Body of pancreas (tissue), 4 donors: ENCODE results near the gene ZNF555. TPM values are rescaled to one million over a fixed set of nuclear protein-coding genes. Genes with fewer than 3 reads are reported as not detected.
"Not testable (repeated sequence)": the region's sequence is repeated elsewhere in the genome, so short reads cannot be mapped to it uniquely, and the experiment has no call there.

Experiments used
- ATAC-seq: fragments of 150-250 bp; one replicate; pipeline ENCODE4 v1.9.1; 2016
- DNase-seq, 4 donors: peaks; one replicate each; pipeline ENCODE4 v3.0.0-alpha.2; 2019
- H3K27ac ChIP-seq, 4 donors: fragments of 200-600 bp; sonication (generic); 1 replicate in 3 of 4; 2 replicates in 1 of 4; pipeline versions ENCODE4 v1.5.1 to v1.6.1; 2016 to 2019; ENCODE audit warnings: mild to moderate bottlenecking in 1 of 4, mixed read lengths in 1 of 4, moderate library complexity in 1 of 4
- H3K27me3 ChIP-seq, 2 donors: fragments of 200-600 bp; sonication (generic); one replicate each; pipeline ENCODE4 v1.6.0; 2016; ENCODE audit warnings: mild to moderate bottlenecking in 1 of 2
- H3K36me3 ChIP-seq, 2 donors: fragments of 200-600 bp; sonication (generic); replicated peaks in 1 of 2; 2 replicates each; pipeline ENCODE4 v1.5.1; 2016; ENCODE audit warnings: low read depth in 2 of 2; ENCODE audit not compliant: insufficient read depth in 1 of 2
- H3K4me1 ChIP-seq: fragments of 200-600 bp; sonication (generic); one replicate; pipeline ENCODE4 v1.6.0; 2016
- H3K4me3 ChIP-seq, 2 donors: fragments of 200-600 bp; sonication (generic); 1 replicate in 1 of 2; 2 replicates in 1 of 2; pipeline ENCODE4 v1.5.1; 2016 to 2019
- H3K9me3 ChIP-seq, 3 donors: fragments of 200-600 bp; sonication (generic); 1 replicate in 2 of 3; 2 replicates in 1 of 3; pipeline ENCODE4 v1.5.1; 2016
- POLR2A ChIP-seq, 3 donors: fragments of 450-650 bp; IDR thresholded peaks; one replicate each; pipeline ENCODE4 v1.6.1; 2016; ENCODE audit warnings: antibody characterized with exemption in 3 of 3, mild to moderate bottlenecking in 2 of 3
- WGBS, 2 donors: methylation state at CpG; one replicate each; pipeline ENCODE4 v1.1.5; 2017; 5-methylcytosine and 5-hydroxymethylcytosine counted together
- intact Hi-C: fragments of 100-400 bp; cut with DNase I; formaldehyde crosslinking; loops from one replicate; pipeline ENCODE4 v1.15.1; 2023
- total RNA-seq, 2 donors: library from RNA; depleted of rRNA; stranded (reverse); fragments of >200 nt; gene quantifications; one replicate each; pipeline ENCODE4 v1.1.0, GENCODE V29; 2016
- TF ChIP-seq, protein P1 (sequence below), 7 experiments: fragments of 450-650 bp in 4 of 7; fragments of 200-600 bp in 3 of 7; sonication (generic) in 3 of 7; IDR thresholded peaks; one replicate each; pipeline ENCODE4 v1.5.1; 2016 to 2019; ENCODE audit warnings: antibody characterized with exemption in 7 of 7

The ZNF555 gene
- total RNA-seq, 2 donors from 2014 or later = 2.3 to 4.6 TPM

DNA sequence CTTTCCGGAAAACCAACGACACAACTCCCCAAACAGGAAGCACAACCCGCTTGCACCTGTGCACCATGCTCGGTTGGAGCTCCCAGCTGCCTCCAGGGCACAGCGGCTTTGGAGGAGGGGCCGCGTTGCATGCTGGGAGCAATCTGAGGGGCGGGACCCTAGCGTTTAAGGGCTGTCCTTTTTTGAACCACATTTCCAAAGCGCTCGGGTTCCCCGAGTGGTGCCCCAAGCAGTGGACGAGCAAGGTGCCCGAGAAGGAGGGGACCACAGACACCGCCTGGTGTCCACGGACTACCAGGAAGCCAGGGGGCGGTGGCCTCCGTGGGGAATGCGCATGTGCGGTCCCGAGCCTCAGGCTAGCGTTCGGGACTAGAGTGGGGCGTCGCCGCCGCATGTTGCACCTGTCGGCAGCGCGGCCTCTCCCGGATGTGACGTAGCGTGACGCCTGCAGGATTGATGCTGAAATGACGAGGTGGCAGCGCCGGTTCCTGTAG lies 47.5 kb downstream of the ZNF555 start:
- Histone ChIP-seq H3K9me3 (no peaks in the 10 kb centered on the region), H3K27me3 (no peaks in the 10 kb centered on the region), H3K4me3 (no peak overlapping the region), H3K27ac (peak overlapping the region in 1 of 4 donors; percentile 60), H3K36me3 (no peaks in the 10 kb centered on the region), H3K4me1 (peaks cover 2% of the 10 kb centered on the region)
- whole genome bisulfite sequencing, 2 donors = 57 to 58% methylated on average over 11 to 36 of the region's 37 CpGs
- intact Hi-C loops = loop anchor here (5.0 kb wide), 1 partner anchor 274 kb away; no protein-coding TSS in a partner anchor
- TF ChIP-seq POLR2A (IDR thresholded peaks at IDR 0.05) = peak in 1 of 3 donors; percentile 23
- TF ChIP-seq, protein P1, sequence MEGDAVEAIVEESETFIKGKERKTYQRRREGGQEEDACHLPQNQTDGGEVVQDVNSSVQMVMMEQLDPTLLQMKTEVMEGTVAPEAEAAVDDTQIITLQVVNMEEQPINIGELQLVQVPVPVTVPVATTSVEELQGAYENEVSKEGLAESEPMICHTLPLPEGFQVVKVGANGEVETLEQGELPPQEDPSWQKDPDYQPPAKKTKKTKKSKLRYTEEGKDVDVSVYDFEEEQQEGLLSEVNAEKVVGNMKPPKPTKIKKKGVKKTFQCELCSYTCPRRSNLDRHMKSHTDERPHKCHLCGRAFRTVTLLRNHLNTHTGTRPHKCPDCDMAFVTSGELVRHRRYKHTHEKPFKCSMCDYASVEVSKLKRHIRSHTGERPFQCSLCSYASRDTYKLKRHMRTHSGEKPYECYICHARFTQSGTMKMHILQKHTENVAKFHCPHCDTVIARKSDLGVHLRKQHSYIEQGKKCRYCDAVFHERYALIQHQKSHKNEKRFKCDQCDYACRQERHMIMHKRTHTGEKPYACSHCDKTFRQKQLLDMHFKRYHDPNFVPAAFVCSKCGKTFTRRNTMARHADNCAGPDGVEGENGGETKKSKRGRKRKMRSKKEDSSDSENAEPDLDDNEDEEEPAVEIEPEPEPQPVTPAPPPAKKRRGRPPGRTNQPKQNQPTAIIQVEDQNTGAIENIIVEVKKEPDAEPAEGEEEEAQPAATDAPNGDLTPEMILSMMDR (IDR thresholded peaks at IDR 0.05) = no peak
- DNase-seq (peak in 3 of 4 donors; percentile 34 to 51 (median 44)), ATAC-seq (no peak)

DNA sequence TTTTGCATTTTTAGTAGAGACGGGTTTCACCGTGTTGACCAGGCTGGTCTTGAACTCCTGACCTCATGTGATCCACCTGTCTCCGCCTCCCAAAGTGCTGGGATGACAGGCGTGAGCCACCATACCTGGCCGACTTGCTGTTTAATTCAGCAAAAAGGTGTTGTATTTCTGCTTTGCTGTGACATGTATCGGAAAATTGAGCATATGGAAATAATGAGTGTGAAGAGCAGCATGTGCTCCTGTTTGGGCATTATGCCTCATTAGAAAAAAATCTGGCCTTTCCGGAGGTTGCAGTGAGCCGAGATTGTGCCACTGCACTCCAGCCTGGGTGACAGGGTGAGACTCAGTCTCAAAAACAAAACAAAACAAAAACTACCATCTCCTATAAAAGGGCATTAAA lies 49.3 kb downstream of the ZNF555 start:
- H3K4me1 ChIP-seq, H3K27ac ChIP-seq, ATAC-seq, H3K27me3 ChIP-seq, intact Hi-C loops, DNase-seq, H3K9me3 ChIP-seq, H3K36me3 ChIP-seq, H3K4me3 ChIP-seq: not testable (repeated sequence)
- WGBS, 2 donors = 39 to 43% methylated on average over 8 of the region's 8 CpGs

GRCh38 chr19:2896694-2897093 lies 55.4 kb downstream of the ZNF555 start:
- no peak overlapping the region for H3K27ac ChIP-seq
- DNase-seq (no peak), ATAC-seq (no peak)
- intact Hi-C loops = loop anchor here (5.0 kb wide), 1 partner anchor 51 kb away; no protein-coding TSS in a partner anchor
- no peaks in the 10 kb centered on the region for H3K27me3 ChIP-seq
- TF ChIP-seq, protein P1 (IDR thresholded peaks at IDR 0.05) = no peak
- TF ChIP-seq POLR2A (IDR thresholded peaks at IDR 0.05) = no peak
- peaks cover 14% of the 10 kb centered on the region for H3K4me1 ChIP-seq
- peaks cover 0 to 4% (median 0%) of the 10 kb centered on the region in 3 donors for H3K9me3 ChIP-seq
- 68 to 71% methylated on average over 8 of the region's 8 CpGs for WGBS, 2 donors
- H3K36me3 ChIP-seq = no peaks in the 10 kb centered on the region
- no peak overlapping the region for H3K4me3 ChIP-seq

DNA sequence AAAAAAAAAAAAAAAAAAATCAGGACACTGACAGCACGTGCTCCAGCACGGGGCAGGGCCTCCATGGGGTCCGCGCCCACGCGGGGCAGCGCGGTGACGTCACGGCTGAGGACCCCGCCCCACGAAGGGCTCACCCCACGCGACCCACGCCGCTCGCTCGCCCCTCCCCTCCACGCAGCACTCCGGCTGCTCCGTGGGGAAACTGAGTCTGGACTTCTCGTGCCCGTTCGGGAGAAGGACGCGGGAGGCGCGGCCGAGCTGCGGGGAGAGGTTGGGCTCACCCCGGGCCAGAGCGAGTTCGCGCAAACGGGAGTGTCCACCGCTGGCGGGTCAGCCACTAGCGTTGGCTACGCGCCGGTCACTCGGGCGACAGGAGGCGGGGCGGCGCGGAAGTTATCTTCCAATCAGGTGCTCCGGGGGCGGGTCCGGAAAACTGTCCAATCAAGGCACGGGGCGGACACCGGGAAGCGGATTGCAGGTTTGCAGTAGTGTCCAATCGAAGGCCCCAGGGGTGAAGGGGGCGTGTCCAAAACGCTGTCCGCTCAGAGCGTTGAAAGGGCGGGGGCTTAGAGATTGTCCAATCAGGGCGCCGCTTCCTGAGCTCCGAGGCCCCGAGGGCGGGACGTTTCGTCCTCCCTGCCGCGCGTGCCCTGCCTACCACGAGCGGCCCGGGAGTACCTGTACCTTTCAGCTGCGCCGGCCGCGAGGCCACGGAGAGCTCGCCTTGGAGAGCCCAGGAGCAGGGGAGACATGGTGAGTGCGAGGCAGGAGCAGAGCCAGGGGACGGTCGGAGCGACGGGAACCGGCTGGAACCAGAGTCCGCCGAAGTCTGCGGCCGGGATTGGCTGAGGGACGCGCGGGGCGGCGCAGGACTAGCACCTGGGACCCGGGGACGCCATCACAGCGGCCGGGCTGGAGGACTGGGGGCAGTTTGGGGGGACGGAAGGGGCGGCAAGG lies 59.3 kb downstream of the ZNF555 start, which contains the start of gene ZNF57:
ZNF57 (plus strand) TSS at position 633 of the 957 bp plus-strand sequence; CDS start at position 751, 118 bp downstream.
- H3K27ac ChIP-seq = peak within 1 kb of the TSS; percentile 65 to 92 (median 86)
- H3K27me3 ChIP-seq = no peaks in the 10 kb centered on the region
- intact Hi-C loops = no loop called here
- DNase-seq (peak; percentile 100), ATAC-seq (peak; percentile 98)
- WGBS, 2 donors = 0% methylated on average over 13 to 91 of the region's 100 CpGs
- H3K4me3 ChIP-seq = peak within 1 kb of the TSS; percentile 31 to 49
- peaks cover 0 to 4% (median 0%) of the 10 kb centered on the region in 3 donors for H3K9me3 ChIP-seq
- peak; percentile 43 to 74 (median 74) for TF ChIP-seq POLR2A (IDR thresholded peaks at IDR 0.05)
- TF ChIP-seq, protein P1 (IDR thresholded peaks at IDR 0.05) = no peak
- peaks cover 8% of the 10 kb centered on the region for H3K4me1 ChIP-seq
- H3K36me3 ChIP-seq = no peaks in the 10 kb centered on the region

GRCh38 chr19:2902590-2903218 lies 61.4 kb downstream of the ZNF555 start:
- H3K27ac ChIP-seq = no peak overlapping the region
- TF ChIP-seq POLR2A (IDR thresholded peaks at IDR 0.05) = no peak
- TF ChIP-seq, protein P1 (IDR thresholded peaks at IDR 0.05) = no peak
- DNase-seq = no peak

GRCh38 chr19:2903326-2903725 lies 62.1 kb downstream of the ZNF555 start:
- H3K36me3 ChIP-seq, ATAC-seq, H3K4me1 ChIP-seq, DNase-seq, H3K27me3 ChIP-seq, H3K27ac ChIP-seq, H3K4me3 ChIP-seq, H3K9me3 ChIP-seq, intact Hi-C loops: not testable (repeated sequence)
- WGBS, 2 donors = 85 to 93% methylated on average over 13 of the region's 13 CpGs

More at GRCh38 chr19:2902590-2903218, 61.4 kb downstream of the ZNF555 start:
- no peaks in the 10 kb centered on the region for H3K36me3 ChIP-seq
- intact Hi-C loops = no loop called here
- no peak overlapping the region for H3K4me3 ChIP-seq
- H3K4me1 ChIP-seq = peaks cover 8% of the 10 kb centered on the region
- H3K27me3 ChIP-seq = no peaks in the 10 kb centered on the region
- ATAC-seq = no peak
- no peaks in the 10 kb centered on the region for H3K9me3 ChIP-seq
- 82 to 83% methylated on average over 7 to 12 of the region's 13 CpGs for WGBS, 2 donors
